ENCODE data around the gene MGAT4C.

The MGAT4C gene

DNA sequence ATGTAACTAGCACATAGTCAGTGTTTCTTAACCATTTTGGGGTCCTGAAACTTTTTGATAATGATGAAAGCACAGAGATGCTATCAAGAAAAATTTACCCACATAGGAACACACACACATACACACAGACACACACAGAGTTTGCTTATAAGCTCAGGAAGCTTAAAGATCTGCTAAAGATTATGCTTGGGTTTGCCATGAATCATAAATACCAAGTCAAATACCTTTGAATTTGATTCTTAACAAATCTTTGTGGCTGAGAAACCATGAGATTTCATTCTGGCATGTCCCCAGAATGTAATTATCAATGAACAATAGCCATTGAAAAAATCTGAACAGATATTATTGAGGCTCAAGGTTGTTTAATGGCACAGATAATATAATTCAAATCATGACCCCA is 292.9 kb downstream of the MGAT4C start:
- no peak for DNase-seq

DNA sequence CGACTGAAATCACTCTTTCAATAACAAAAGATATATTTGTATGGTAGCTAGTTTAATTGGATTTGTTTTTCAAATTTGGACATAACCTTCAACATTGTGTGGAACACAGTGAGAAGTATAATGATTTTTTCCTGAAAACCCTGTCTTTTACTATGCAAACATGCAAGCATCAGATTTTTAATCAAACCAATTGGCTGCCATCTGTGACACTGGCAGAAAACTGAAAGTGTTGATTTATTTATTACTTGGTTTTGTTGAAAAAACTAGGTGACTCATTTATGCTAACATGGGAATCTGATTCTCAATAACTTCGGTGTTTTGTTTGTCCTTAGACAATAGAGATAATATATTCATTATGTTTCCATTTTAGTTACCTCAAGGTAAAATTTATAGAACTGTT is 300.1 kb downstream of the MGAT4C start:
- DNase-seq, result no peak

DNA sequence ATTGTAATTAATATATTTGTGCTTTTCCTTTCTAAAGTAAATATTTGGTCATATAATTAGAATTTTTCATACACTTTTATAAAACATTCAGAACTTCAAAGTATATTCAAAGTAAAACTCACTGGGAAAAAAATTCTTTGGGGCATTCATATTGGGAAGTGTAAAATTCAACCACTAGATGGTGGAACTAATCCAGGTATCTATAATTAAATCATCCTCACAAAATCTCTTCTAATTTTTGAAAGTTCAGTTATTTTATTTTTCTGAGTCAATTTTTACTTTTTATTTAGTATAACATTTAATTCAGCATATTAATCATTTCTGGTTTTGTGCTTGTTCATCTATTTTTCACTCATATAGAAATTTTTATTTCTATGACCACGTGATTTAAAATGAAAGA is 301.1 kb downstream of the MGAT4C start:
- no peak for DNase-seq

DNA sequence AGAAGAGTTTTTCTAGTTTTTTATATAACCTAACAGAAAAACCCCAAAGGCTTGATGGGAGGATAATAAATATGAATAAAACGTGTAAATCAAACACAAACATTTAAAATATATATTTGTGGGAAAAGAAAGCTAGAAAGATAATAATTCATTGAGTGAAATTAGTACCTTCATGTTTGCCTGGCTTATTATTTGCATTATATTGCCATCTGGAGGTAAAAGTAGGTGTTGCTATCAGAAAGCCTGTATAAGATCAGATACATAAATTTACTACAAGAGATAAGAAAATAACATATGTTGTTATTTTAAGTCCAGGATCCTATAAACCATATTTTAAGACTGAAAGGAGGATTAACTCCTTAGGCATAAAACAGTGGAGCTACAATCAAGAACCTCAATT is 304.4 kb downstream of the MGAT4C start:
- DNase-seq, result peak; percentile 3

DNA sequence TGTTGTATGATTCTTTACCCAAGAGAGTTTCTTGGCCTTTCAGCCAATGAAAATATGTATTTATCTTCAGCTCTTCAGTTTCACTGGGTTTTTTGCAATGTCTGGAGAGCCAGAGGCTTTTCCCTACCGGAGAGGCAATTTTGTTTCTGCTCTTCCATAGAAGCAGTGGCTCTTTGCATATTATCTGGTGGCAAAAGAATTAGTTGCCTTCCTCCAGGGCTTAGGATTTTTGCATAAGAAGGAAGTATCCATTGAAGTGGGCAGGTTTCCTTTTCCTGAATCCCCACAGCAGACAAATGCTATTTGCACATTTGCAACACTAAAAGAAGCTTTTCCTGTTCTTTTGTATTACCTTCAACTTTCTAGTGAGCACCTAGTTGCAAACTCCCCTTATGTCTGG is 306.9 kb downstream of the MGAT4C start:
- no peak for DNase-seq

DNA sequence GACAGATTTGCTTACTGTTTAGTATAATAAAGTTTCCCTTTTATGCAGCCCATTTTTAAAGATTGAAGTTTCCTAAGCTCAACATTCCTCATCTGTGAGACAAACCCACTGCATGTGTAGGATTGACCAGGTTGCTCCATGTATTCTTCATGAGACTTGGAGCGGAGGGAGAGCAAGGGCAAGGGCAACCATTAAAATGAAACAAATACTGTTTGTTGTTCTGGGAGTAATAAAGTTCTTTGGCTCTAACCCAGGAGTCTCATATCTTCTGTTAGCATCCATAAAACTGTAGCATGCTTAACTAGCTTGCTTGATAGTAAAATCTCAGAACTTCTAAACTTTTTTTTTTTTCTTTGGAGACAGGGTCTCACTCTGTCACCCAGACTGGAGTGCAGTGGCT is 307.9 kb downstream of the MGAT4C start:
- no peak for DNase-seq

DNA sequence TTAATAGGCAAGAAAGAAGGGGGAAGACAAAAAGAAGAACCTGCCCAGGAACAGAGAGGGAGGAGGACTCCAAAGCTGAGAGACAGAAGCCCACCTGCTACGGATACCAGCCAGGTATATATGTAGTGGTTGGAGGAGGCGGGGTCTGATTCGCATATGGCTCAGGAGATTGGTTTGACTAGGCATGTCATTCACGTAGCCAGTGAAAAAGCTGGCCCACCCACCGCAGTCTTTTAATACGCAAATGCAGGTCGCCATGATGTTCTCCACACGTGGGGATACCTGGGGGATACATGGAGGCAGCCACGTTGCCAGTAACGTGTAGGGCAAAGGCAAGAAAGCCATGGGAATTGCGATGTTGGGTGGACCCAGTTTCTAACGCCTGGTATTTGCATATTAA is 308.9 kb downstream of the MGAT4C start:
- no peak for DNase-seq

DNA sequence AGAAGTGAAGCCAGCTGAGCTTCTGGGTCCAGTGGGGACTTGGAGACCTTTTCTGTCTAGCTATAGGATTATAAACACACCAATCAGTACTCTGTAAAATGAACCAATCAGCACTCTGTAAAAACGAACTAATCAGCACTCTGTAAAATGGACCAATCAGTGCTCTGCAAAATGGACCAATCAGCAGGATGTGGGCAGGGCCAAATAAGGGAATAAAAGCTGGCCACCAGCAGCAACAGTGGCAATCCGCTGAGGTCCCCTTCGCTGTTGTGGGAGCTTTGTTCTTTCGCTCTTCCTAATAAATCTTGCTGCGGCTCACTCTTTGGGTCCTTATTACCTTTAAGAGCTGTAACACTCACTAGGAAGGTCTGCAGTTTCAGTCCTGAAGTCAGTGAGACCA is 309.8 kb downstream of the MGAT4C start:
- DNase-seq, result no peak

DNA sequence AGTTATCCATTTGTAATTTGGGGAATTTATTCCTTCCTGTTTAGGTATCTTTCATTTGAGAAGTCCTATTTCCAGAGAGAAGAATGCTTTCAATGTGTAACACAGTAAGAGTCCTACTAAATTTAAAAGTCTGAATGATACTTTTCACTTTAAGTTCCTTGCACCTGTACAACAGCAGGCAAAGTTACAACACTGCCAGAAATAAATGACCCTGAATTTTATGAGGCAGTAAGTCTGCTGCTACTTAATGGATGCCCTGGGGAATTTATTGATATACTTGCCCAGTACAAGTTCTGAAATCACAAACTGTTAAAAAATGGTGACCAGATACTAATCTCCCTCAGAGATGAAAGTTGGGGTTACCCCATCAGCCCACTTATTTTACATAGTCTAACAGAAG is 329.0 kb downstream of the MGAT4C start:
- no peak for DNase-seq

DNA sequence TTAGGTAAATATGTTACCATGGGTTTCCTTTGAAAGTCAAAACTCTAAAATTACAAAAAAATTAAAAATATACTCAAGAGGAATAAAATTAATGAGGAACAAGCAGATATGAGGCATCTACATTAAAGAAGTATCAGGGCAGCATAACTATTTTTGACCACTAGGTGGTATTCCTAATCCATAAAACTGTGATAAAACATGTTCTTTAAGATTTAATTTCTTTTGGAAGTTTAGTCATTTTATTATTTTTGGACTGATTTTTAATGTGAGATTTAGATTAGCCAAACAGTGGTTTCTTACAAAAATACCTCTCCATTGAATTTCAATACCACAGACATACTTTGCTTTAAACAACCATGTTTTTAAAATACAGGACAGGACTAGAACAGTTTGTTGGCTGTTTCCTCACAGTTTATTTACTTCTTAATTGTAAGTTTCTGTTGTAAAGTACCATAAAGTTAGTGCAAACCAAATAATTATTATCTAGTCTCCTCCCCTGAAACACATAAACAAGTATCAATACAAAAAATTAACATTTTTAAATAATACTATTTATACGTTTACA is 332.3 kb downstream of the MGAT4C start:
- DNase-seq, result no peak

DNA sequence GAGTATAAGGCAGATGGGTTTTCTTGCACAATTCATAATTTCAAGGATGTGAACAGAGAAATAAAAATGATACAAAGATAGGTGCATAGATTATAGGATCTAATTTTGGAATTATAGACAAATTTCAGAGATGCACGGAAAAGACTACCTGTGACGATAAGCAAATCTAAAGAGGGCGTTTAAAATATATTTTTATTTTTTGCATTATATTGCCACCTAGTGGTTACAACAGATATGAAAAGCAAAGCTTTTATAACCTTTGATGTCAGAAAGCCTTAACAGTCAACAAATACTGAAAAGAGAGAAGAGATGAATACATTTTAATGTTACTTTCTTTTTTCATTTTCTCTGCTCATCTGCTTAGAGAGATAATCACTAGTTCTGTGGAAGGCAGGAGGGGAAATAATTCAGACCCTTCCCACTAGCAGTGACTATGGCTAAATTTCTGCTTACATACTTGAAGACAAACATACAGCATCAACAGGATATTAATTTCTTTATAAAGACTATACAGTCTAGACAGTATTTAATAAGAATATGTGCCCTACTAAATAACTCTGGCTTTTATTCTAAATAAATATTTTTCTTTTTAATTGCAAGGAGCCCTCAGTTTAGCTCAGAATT is 335.8 kb downstream of the MGAT4C start:
- DNase-seq, result peak; percentile 51
